GM23338 (cell line): ENCODE data around the gene YTHDF1. TPM values are rescaled to one million over a fixed set of nuclear protein-coding genes. Genes with fewer than 3 reads are reported as not detected.
"Not testable (repeated sequence)": the region's sequence is repeated elsewhere in the genome, so short reads cannot be mapped to it uniquely, and the experiment has no call there.

Experiments used
- ATAC-seq: fragments of 200-7000 bp; cut with Tn5 transposase; 3 replicates; pipeline ENCODE4 v1.9.1; 2020
- DNase-seq: peaks from one replicate; pipeline ENCODE4 v3.0.0-alpha.2; 2015; ENCODE audit warnings: low spot score
- H2AFZ ChIP-seq: fragments of 200-600 bp; sonication (generic); 2 replicates; pipeline ENCODE4 v1.8.0; 2016; ENCODE audit warnings: antibody characterized with exemption, mild to moderate bottlenecking, moderate library complexity
- H3F3A ChIP-seq: fragments of 200-600 bp; sonication (generic); replicated peaks from 2 replicates; pipeline ENCODE4 v1.8.0; 2017; ENCODE audit warnings: antibody characterized with exemption, mixed run types, low read depth
- H3K27ac ChIP-seq: fragments of 200-600 bp; sonication (generic); 2 replicates; pipeline ENCODE4 v1.6.1; 2016; ENCODE audit warnings: low read depth
- H3K27me3 ChIP-seq: fragments of 200-600 bp; sonication (generic); 2 replicates; pipeline ENCODE4 v1.8.0; 2016; ENCODE audit warnings: mild to moderate bottlenecking, mixed run types, moderate library complexity; ENCODE audit not compliant: insufficient read depth
- H3K36me3 ChIP-seq: fragments of 200-600 bp; sonication (generic); 2 replicates; pipeline ENCODE4 v1.8.0; 2016; ENCODE audit warnings: mild to moderate bottlenecking; ENCODE audit not compliant: insufficient read depth
- H3K4me1 ChIP-seq: fragments of 200-600 bp; sonication (generic); 2 replicates; pipeline ENCODE4 v1.8.0; 2016; ENCODE audit warnings: mild to moderate bottlenecking, moderate library complexity; ENCODE audit not compliant: insufficient read depth
- H3K4me2 ChIP-seq: fragments of 200-600 bp; sonication (generic); 2 replicates; pipeline ENCODE4 v1.7.1; 2017; ENCODE audit warnings: mixed run types
- H3K4me3 ChIP-seq: fragments of 200-600 bp; sonication (generic); 2 replicates; pipeline ENCODE4 v1.6.1; 2016; ENCODE audit warnings: mixed run types
- H3K79me2 ChIP-seq: fragments of 200-600 bp; sonication (generic); replicated peaks from 2 replicates; pipeline ENCODE4 v1.8.0; 2017; ENCODE audit warnings: mild to moderate bottlenecking; ENCODE audit not compliant: insufficient read depth
- H3K9me2 ChIP-seq: fragments of 200-600 bp; sonication (generic); 2 replicates; pipeline ENCODE4 v1.8.0; 2017; ENCODE audit not compliant: insufficient read depth
- H4K20me1 ChIP-seq: fragments of 200-600 bp; sonication (generic); replicated peaks from 2 replicates; pipeline ENCODE4 v1.8.0; 2017; ENCODE audit warnings: mild to moderate bottlenecking; ENCODE audit not compliant: insufficient read depth
- H3K27ac Mint-ChIP-seq: 2 replicates; pipeline ENCODE4 v1.8.0; 2020; ENCODE audit warnings: inconsistent platforms, mild to moderate bottlenecking, moderate library complexity, mixed read lengths
- H3K27me3 Mint-ChIP-seq: 3 replicates; pipeline ENCODE4 v1.8.0; 2022; ENCODE audit warnings: low read depth, mild to moderate bottlenecking, moderate library complexity, mixed read lengths, inconsistent platforms; ENCODE audit not compliant: insufficient read depth, poor library complexity
- H3K36me3 Mint-ChIP-seq: 3 replicates; pipeline ENCODE4 v1.8.0; 2021; ENCODE audit warnings: low read depth, mild to moderate bottlenecking, inconsistent platforms, moderate library complexity, mixed read lengths
- H3K4me1 Mint-ChIP-seq: 3 replicates; pipeline ENCODE4 v1.8.0; 2020; ENCODE audit warnings: mild to moderate bottlenecking, inconsistent platforms, mixed read lengths
- H3K4me3 Mint-ChIP-seq: 3 replicates; pipeline ENCODE4 v1.8.0; 2021; ENCODE audit warnings: moderate library complexity, mild to moderate bottlenecking, inconsistent platforms, mixed read lengths
- H3K9me3 Mint-ChIP-seq: 3 replicates; pipeline ENCODE4 v1.8.0; 2020; ENCODE audit warnings: moderate library complexity, mild to moderate bottlenecking, inconsistent platforms, mixed read lengths
- CREB1 ChIP-seq: fragments of 250-450 bp; sonication (Bioruptor Pico); IDR thresholded peaks from 2 replicates; pipeline ENCODE4 v1.5.0; 2020; ENCODE audit warnings: low read depth, mild to moderate bottlenecking, moderate library complexity
- CTCF ChIP-seq, 2 experiments: fragments of 200-600 bp in 1 of 2; sonication (generic) in 1 of 2; conservative IDR thresholded peaks; 2 replicates each; pipeline versions ENCODE4 v1.5.1 to v1.6.1; 2016 to 2017; ENCODE audit warnings: antibody characterized with exemption in 2 of 2, low read depth in 2 of 2, mild to moderate bottlenecking in 2 of 2, moderate library complexity in 1 of 2
- EZH2phosphoT487 ChIP-seq: fragments of 200-600 bp; sonication (generic); IDR thresholded peaks from one replicate; pipeline ENCODE4 v1.8.1; 2018; ENCODE audit warnings: antibody characterized with exemption; ENCODE audit not compliant: unreplicated experiment
- JUNB ChIP-seq: IDR thresholded peaks from one replicate; pipeline ENCODE4 v1.6.1; 2016; ENCODE audit warnings: antibody characterized with exemption; ENCODE audit not compliant: unreplicated experiment
- NANOG ChIP-seq: IDR thresholded peaks from 2 replicates; pipeline ENCODE4 v1.6.1; 2016; ENCODE audit warnings: antibody characterized with exemption, borderline replicate concordance
- POLR2AphosphoS5 ChIP-seq: IDR thresholded peaks from 2 replicates; pipeline ENCODE4 v1.6.1; 2016; ENCODE audit warnings: antibody characterized with exemption, low read depth
- STAT1 ChIP-seq: IDR thresholded peaks from one replicate; pipeline ENCODE4 v1.6.1; 2016; ENCODE audit warnings: antibody characterized with exemption; ENCODE audit not compliant: unreplicated experiment
- ZNF114 ChIP-seq: fragments of 250-450 bp; sonication (Bioruptor Pico); IDR thresholded peaks from 2 replicates; pipeline ENCODE4 v1.5.0; 2020; ENCODE audit warnings: mild to moderate bottlenecking, moderate library complexity
- ZNF331 ChIP-seq: fragments of 250-450 bp; sonication (Bioruptor Pico); IDR thresholded peaks from 2 replicates; pipeline ENCODE4 v1.5.0; 2020; ENCODE audit warnings: low read depth, mild to moderate bottlenecking, moderate library complexity
- polyA plus RNA-seq: library from polyadenylated mRNA; unstranded; fragments of >200 nt; fragmentation: Nextera tagmentation; extraction: Ambion mirVana; gene quantifications from 2 replicates; pipeline ENCODE4 v1.2.1, GENCODE V29; 2016
- total RNA-seq: library from RNA; depleted of rRNA; stranded (reverse); fragments of >200 nt; shearing (Covaris generic); gene quantifications from 2 replicates; pipeline ENCODE4 v1.2.3, GENCODE V29; 2014
- TF ChIP-seq, protein P1 (sequence below): IDR thresholded peaks from 2 replicates; pipeline ENCODE4 v1.6.1; 2016; ENCODE audit warnings: antibody characterized with exemption
- TF ChIP-seq, protein P2 (sequence below): IDR thresholded peaks from one replicate; pipeline ENCODE4 v1.6.1; 2018; ENCODE audit warnings: antibody characterized with exemption; ENCODE audit not compliant: unreplicated experiment

Gene YTHDF1
- total and polyA plus RNA-seq, 2 experiments from 2014 or later = 30.9 to 64.3 TPM

GRCh38 chr20:63221400-63222053 is 5.6 kb upstream of the YTHDF1 start:
- not testable (repeated sequence) for DNase-seq, H3K36me3 ChIP-seq, H3K4me3 ChIP-seq, H3K4me3 Mint-ChIP-seq, H3K9me2 ChIP-seq, ATAC-seq, H3K27me3 ChIP-seq, H3K4me1 ChIP-seq, H3K4me2 ChIP-seq, H3K79me2 ChIP-seq, H3F3A ChIP-seq, H3K27ac ChIP-seq, H3K36me3 Mint-ChIP-seq, H3K9me3 Mint-ChIP-seq, H3K27ac Mint-ChIP-seq, H4K20me1 ChIP-seq, H2AFZ ChIP-seq
- Mint-ChIP-seq H3K27me3 (peaks cover 16% of the 10 kb centered on the region), H3K4me1 (peaks cover 20% of the 10 kb centered on the region)

DNA sequence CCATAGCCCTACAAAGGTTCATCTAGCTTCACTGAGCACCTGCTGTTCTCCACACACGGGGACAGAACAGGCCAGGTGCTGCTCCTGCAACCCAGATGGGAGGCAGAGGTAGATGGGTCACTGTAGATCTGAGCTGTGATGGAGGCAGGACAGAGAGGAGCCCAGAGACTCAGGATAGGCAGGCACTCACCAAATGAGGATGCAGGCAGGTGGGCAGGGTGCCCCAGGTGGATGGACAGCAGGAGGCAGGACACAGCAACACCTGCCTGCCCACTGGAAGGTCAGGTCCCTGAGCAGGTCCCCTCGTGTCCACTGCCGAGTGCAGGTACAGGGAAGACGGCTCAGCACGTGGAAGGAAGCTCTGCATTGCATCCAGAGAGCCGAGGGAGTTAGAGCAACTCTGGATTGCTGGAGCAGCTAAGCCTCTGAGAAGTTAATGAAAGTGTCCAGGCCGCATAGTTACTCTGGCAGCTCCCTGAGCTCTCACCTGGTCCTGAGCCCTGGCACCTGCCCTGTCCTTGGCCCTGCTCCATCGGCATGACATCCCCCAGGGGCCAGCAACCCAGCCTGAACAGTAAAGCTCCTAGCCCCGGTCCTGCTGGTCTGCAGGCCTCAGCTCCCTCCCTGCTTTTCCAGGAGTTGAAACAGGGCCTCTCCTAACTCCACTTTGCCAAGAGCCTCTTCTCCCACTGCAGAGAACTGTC is 4.9 kb upstream of the YTHDF1 start:
- peaks cover 19% of the 10 kb centered on the region for H3K4me1 Mint-ChIP-seq
- peaks cover 3% of the 10 kb centered on the region; the same call in 1 of the 2 replicates for H3F3A ChIP-seq
- H3K27ac ChIP-seq = no peak overlapping the region
- no peaks in the 10 kb centered on the region for H3K9me2 ChIP-seq
- no peaks in the 10 kb centered on the region for H3K36me3 Mint-ChIP-seq
- DNase-seq (no peak), ATAC-seq (no peak)
- H3K79me2 ChIP-seq = no peaks in the 10 kb centered on the region
- no peaks in the 10 kb centered on the region for H3K27me3 ChIP-seq
- H3K4me3 ChIP-seq = no peak overlapping the region
- no peaks in the 10 kb centered on the region for H3K9me3 Mint-ChIP-seq
- no peak overlapping the region for H3K27ac Mint-ChIP-seq
- peaks cover 16% of the 10 kb centered on the region for H3K27me3 Mint-ChIP-seq
- H3K36me3 ChIP-seq = no peaks in the 10 kb centered on the region
- H3K4me1 ChIP-seq = no peaks in the 10 kb centered on the region; the same call in 1 of the 2 replicates
- no peak overlapping the region for H2AFZ ChIP-seq
- no peak overlapping the region for H3K4me3 Mint-ChIP-seq
- H4K20me1 ChIP-seq = no peaks in the 10 kb centered on the region
- H3K4me2 ChIP-seq = no peak overlapping the region
- no peak for TF ChIP-seq ZNF331 (CRISPR knock-in tag)
- TF ChIP-seq, protein P1, sequence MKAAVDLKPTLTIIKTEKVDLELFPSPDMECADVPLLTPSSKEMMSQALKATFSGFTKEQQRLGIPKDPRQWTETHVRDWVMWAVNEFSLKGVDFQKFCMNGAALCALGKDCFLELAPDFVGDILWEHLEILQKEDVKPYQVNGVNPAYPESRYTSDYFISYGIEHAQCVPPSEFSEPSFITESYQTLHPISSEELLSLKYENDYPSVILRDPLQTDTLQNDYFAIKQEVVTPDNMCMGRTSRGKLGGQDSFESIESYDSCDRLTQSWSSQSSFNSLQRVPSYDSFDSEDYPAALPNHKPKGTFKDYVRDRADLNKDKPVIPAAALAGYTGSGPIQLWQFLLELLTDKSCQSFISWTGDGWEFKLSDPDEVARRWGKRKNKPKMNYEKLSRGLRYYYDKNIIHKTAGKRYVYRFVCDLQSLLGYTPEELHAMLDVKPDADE = no peak
- no peak for TF ChIP-seq NANOG
- TF ChIP-seq CREB1 = no peak
- TF ChIP-seq EZH2phosphoT487 = no peak
- TF ChIP-seq POLR2AphosphoS5 = no peak
- TF ChIP-seq STAT1 = no peak
- no peak for TF ChIP-seq CTCF (conservative IDR thresholded peaks at IDR 0.05; ENCODE audit: low read depth in 2 of 2)
- TF ChIP-seq JUNB = no peak
- no peak for TF ChIP-seq ZNF114 (CRISPR knock-in tag)
- TF ChIP-seq, protein P2, sequence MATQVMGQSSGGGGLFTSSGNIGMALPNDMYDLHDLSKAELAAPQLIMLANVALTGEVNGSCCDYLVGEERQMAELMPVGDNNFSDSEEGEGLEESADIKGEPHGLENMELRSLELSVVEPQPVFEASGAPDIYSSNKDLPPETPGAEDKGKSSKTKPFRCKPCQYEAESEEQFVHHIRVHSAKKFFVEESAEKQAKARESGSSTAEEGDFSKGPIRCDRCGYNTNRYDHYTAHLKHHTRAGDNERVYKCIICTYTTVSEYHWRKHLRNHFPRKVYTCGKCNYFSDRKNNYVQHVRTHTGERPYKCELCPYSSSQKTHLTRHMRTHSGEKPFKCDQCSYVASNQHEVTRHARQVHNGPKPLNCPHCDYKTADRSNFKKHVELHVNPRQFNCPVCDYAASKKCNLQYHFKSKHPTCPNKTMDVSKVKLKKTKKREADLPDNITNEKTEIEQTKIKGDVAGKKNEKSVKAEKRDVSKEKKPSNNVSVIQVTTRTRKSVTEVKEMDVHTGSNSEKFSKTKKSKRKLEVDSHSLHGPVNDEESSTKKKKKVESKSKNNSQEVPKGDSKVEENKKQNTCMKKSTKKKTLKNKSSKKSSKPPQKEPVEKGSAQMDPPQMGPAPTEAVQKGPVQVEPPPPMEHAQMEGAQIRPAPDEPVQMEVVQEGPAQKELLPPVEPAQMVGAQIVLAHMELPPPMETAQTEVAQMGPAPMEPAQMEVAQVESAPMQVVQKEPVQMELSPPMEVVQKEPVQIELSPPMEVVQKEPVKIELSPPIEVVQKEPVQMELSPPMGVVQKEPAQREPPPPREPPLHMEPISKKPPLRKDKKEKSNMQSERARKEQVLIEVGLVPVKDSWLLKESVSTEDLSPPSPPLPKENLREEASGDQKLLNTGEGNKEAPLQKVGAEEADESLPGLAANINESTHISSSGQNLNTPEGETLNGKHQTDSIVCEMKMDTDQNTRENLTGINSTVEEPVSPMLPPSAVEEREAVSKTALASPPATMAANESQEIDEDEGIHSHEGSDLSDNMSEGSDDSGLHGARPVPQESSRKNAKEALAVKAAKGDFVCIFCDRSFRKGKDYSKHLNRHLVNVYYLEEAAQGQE = no peak
